Measurements from ENCODE around the gene EHBP1L1. TPM values are rescaled to one million over a fixed set of nuclear protein-coding genes. Genes with fewer than 3 reads are reported as not detected.

The EHBP1L1 gene
- total RNA-seq, 2 experiments from 2014 or later, result 94.0 to 99.4 TPM

DNA sequence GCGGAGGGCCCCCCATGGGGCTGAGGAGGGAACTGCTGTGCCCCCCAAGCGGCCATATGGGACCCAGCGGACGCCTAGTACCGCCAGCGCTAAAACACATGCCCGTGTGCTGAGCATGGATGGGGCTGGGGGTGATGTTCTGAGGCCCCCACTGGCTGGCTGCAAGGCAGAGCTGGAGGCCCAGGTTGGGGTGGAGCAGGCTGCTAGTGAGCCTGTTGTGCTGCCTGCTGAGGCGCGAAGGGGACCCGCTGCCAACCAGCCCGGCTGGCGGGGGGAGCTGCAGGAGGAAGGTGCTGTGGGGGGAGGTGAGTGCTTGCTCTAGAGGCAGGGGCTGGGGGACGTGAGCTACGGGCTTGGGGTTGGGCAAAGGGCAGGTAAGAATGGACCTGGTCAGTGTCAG is 42.9 kb downstream of the EHBP1L1 start:
- DNase-seq (no peak), ATAC-seq (no peak)
- Mint-ChIP-seq H3K4me3 (no peak overlapping the region), H3K36me3 (ENCODE audit: low read depth) (peaks cover 35% of the 10 kb centered on the region), H3K9me3 (no peaks in the 10 kb centered on the region), H3K27me3 (no peaks in the 10 kb centered on the region), H3K27ac (no peak overlapping the region), H3K4me1 (ENCODE audit: low read depth) (peaks cover 21% of the 10 kb centered on the region)
- ChIA-PET POLR2A (interaction anchor here (0.7 to 5.3 kb wide), 4 partner anchors 12 to 35 kb away, joined by 3 to 39 read pairs (median 4); partner anchors contain the start of gene SIPA1), CTCF (interaction anchor here (1.4 kb wide), 1 partner anchor 14 kb away, joined by 5 read pairs; no protein-coding TSS in a partner anchor)
- TF ChIP-seq, protein P1, sequence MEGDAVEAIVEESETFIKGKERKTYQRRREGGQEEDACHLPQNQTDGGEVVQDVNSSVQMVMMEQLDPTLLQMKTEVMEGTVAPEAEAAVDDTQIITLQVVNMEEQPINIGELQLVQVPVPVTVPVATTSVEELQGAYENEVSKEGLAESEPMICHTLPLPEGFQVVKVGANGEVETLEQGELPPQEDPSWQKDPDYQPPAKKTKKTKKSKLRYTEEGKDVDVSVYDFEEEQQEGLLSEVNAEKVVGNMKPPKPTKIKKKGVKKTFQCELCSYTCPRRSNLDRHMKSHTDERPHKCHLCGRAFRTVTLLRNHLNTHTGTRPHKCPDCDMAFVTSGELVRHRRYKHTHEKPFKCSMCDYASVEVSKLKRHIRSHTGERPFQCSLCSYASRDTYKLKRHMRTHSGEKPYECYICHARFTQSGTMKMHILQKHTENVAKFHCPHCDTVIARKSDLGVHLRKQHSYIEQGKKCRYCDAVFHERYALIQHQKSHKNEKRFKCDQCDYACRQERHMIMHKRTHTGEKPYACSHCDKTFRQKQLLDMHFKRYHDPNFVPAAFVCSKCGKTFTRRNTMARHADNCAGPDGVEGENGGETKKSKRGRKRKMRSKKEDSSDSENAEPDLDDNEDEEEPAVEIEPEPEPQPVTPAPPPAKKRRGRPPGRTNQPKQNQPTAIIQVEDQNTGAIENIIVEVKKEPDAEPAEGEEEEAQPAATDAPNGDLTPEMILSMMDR (IDR thresholded peaks at IDR 0.05), result no peak
- intact Hi-C loops (cut with micrococcal nuclease), result no loop called here

DNA sequence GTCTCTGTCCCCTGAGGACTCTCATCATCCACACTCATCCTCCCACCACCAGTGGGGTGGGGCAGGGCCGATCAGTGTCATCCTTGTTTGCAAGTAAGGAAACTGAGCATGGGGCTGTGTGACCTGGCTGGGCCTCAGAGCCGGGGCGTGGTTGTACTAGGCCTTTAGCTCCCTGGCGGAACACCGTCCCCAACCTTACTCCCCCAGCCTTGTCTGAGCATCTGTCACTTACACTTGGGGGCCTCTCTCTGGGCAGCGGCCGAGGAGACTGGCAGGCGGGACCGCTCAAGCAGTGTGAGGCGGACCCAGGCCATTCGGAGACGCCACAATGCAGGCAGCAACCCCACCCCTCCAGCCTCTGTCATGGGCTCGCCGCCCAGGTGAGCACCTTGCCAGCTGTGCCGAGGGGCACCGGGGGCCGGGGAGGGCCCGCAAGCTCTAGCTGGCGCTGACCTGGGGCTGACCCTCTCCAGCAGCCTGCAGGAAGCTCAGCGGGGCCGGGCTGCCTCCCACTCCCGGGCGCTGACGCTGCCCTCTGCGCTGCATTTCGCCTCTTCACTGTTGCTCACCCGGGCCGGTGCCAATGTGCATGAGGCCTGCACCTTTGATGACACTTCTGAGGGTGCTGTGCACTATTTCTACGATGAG is 43.6 kb downstream of the EHBP1L1 start:
- ChIA-PET CTCF (interaction anchor here (0.6 kb wide), 1 partner anchor 276 kb away, joined by 3 read pairs; no protein-coding TSS in a partner anchor), POLR2A (interaction anchor here (0.6 to 5.3 kb wide), 5 partner anchors 12 to 139 kb away, joined by 3 to 39 read pairs (median 3); partner anchors contain the start of gene SIPA1)
- H3K9me3 Mint-ChIP-seq, result no peaks in the 10 kb centered on the region
- no peaks in the 10 kb centered on the region for H3K27me3 Mint-ChIP-seq
- TF ChIP-seq, protein P1 (IDR thresholded peaks at IDR 0.05), result no peak
- no peak overlapping the region for H3K27ac Mint-ChIP-seq
- no peak overlapping the region for H3K4me3 Mint-ChIP-seq
- H3K4me1 Mint-ChIP-seq (ENCODE audit: low read depth), result peaks cover 21% of the 10 kb centered on the region
- DNase-seq (no peak), ATAC-seq (no peak)
- intact Hi-C loops (cut with micrococcal nuclease), result no loop called here
- H3K36me3 Mint-ChIP-seq (ENCODE audit: low read depth), result peaks cover 38% of the 10 kb centered on the region

DNA sequence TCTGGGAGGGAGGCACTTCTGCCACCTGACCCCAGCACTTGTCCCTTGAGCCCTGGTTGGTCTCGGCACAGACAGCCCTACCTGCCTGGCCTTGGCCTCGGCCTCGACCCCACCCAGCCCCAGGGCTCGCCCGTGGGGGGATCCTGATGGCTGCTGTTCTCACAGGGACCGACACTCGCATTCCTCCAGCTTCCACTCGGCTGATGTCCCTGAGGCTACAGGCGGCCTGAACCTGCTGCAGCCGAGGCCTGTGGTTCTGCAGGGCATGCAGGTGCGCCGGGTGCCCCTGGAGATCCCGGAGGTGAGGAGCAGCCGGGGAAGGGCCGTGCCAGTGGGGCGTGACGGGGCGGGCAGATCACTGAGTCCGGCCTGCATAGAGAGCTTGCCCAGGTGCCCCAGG is 44.8 kb downstream of the EHBP1L1 start:
- Mint-ChIP-seq H3K27ac (no peak overlapping the region), H3K27me3 (no peaks in the 10 kb centered on the region), H3K4me3 (no peak overlapping the region), H3K4me1 (ENCODE audit: low read depth) (peaks cover 21% of the 10 kb centered on the region), H3K36me3 (ENCODE audit: low read depth) (peaks cover 38% of the 10 kb centered on the region), H3K9me3 (no peaks in the 10 kb centered on the region)
- CTCF ChIA-PET, result no interaction called here
- POLR2A ChIA-PET, result no interaction called here
- DNase-seq, result no peak
- TF ChIP-seq, protein P1 (IDR thresholded peaks at IDR 0.05), result no peak
- no peak for ATAC-seq
- intact Hi-C loops (cut with micrococcal nuclease), result no loop called here

DNA sequence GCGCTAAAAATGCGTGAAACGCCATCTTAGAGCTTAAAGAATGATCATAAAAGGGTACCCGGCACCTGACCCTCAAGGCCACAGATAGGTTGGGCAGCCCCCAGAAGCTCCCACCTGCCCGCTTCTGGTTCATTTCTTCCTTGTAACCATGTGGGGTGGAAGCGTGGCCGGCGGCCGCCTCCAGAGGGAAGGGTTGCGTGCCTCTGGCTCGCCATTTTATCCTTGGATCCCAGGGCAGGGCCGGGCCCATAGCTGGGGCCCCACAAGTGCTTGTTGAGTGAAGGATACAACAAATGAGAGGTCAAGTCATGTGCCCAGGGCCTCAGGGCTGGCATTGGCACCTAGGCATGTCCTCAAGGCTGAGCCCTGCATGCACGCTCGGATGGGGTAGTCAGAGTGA is 45.6 kb downstream of the EHBP1L1 start:
- POLR2A ChIA-PET, result interaction anchor here (1.5 kb wide), 1 partner anchor 18 kb away, joined by 3 read pairs; no protein-coding TSS in a partner anchor
- Mint-ChIP-seq H3K27me3 (no peaks in the 10 kb centered on the region), H3K9me3 (no peaks in the 10 kb centered on the region), H3K27ac (no peak overlapping the region), H3K36me3 (ENCODE audit: low read depth) (peaks cover 42% of the 10 kb centered on the region), H3K4me3 (no peak overlapping the region), H3K4me1 (ENCODE audit: low read depth) (peaks cover 21% of the 10 kb centered on the region)
- CTCF ChIA-PET, result no interaction called here
- intact Hi-C loops (cut with micrococcal nuclease), result no loop called here
- TF ChIP-seq, protein P1 (IDR thresholded peaks at IDR 0.05), result no peak
- DNase-seq (no peak), ATAC-seq (no peak)

DNA sequence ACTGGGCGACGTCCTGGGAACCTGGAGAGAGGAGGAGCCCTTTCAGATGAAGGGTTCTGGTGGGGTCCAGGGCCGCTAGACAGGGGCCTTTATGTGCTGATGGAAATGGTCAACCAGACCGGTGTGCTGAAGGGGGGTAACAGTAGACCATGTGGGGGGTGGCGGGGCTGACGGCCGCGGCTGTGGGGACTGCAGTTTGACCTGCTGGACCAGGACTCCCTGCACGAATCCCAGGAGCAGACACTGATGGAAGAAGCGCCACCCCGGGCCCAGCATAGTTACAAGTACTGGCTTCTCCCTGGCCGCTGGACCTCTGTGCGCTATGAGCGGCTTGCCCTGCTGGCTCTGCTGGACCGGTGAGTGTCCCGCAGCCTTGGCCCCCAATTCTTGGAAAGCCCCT is 46.2 kb downstream of the EHBP1L1 start:
- TF ChIP-seq, protein P1 (IDR thresholded peaks at IDR 0.05), result no peak
- POLR2A ChIA-PET, result interaction anchor here (1.0 to 1.5 kb wide), 2 partner anchors 13 to 17 kb away, joined by 3 read pairs; no protein-coding TSS in a partner anchor
- ATAC-seq (no peak), DNase-seq (no peak)
- intact Hi-C loops (cut with micrococcal nuclease), result no loop called here
- peaks cover 18% of the 10 kb centered on the region for H3K4me1 Mint-ChIP-seq (ENCODE audit: low read depth)
- H3K9me3 Mint-ChIP-seq, result no peaks in the 10 kb centered on the region
- no peak overlapping the region for H3K4me3 Mint-ChIP-seq
- CTCF ChIA-PET, result no interaction called here
- H3K36me3 Mint-ChIP-seq (ENCODE audit: low read depth), result peaks cover 43% of the 10 kb centered on the region
- no peaks in the 10 kb centered on the region for H3K27me3 Mint-ChIP-seq
- H3K27ac Mint-ChIP-seq, result no peak overlapping the region

Measured in activated CD8-positive, alpha-beta T cell treated with anti-CD3 and anti-CD28 coated beads for 36 hours (primary cell).